Prostate gland (tissue), 2 donors: ENCODE results near the gene ZC3H13.

Experiments used
- CTCF ChIP-seq, 4 experiments: fragments of 200-600 bp in 2 of 4; fragments of 450-650 bp in 2 of 4; sonication (generic) in 2 of 4; IDR thresholded peaks; 1 replicate in 3 of 4; 2 replicates in 1 of 4; pipeline ENCODE4 v1.5.1; 2016 to 2019; ENCODE audit warnings: antibody characterized with exemption in 4 of 4, mild to moderate bottlenecking in 2 of 4, moderate library complexity in 2 of 4
- POLR2A ChIP-seq: fragments of 450-650 bp; IDR thresholded peaks from one replicate; pipeline ENCODE4 v1.6.1; 2016; ENCODE audit warnings: antibody characterized with exemption, mild to moderate bottlenecking

- TF ChIP-seq CTCF (IDR thresholded peaks at IDR 0.05), result no peak
- no peak for TF ChIP-seq POLR2A
Observed at GRCh38 chr13:46012404-46012803, 40.1 kb downstream of the ZC3H13 start.
